CD4-positive, alpha-beta T cell treated with Interleukin-10 for 1 hour (primary cell): ENCODE results near the gene RXFP4.
A peak's percentile ranks its signal among the peaks of the same experiment; 100 is the strongest.

Experiments used
- DNase-seq: peaks from one replicate; pipeline ENCODE4 v3.0.0-alpha.2; 2020

Gene RXFP4

GRCh38 chr1:155931332-155932038, 10.0 kb upstream of the RXFP4 start:
- no peak for DNase-seq

GRCh38 chr1:155932081-155932480, 9.4 kb upstream of the RXFP4 start:
- DNase-seq: no peak

DNA sequence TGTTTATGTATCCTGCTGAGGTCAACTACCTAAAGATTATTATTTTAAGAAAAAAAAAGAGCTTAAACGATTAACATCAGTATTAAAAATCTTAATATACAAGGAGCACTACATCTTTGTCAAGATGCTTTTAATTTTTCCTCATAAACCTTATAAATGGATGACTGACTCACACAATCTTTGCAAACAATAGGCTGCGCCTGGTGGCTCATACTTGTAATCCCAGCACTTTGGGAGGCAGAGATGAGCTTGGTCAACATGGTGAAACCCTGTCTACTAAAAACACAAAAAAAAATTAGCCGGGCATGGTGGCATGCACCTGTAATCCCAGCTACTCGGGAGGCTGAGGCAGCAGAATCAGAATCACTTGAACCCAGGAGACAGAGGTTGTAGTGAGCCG, 9.0 kb upstream of the RXFP4 start:
- DNase-seq: no peak

- DNase-seq: no peak
These were observed 7.8 kb upstream of the RXFP4 start for GRCh38 chr1:155933591-155934096.

GRCh38 chr1:155934097-155934935, 7.1 kb upstream of the RXFP4 start, which contains the start of gene KHDC4:
Gene KHDC4 (minus strand): TSS chr1:155934413. CDS start chr1:155934373, 40 bp downstream.
- peak; percentile 97 for DNase-seq

- no peak for DNase-seq
These were observed 6.4 kb upstream of the RXFP4 start for GRCh38 chr1:155934936-155935590.

GRCh38 chr1:155938220-155938627, 3.2 kb upstream of the RXFP4 start:
- DNase-seq: peak; percentile 71

- no peak for DNase-seq
These were observed 901 bp upstream of the RXFP4 start for GRCh38 chr1:155940482-155940992.

- DNase-seq: no peak
These were observed 550 bp downstream of the RXFP4 start for GRCh38 chr1:155941845-155942531.

DNA sequence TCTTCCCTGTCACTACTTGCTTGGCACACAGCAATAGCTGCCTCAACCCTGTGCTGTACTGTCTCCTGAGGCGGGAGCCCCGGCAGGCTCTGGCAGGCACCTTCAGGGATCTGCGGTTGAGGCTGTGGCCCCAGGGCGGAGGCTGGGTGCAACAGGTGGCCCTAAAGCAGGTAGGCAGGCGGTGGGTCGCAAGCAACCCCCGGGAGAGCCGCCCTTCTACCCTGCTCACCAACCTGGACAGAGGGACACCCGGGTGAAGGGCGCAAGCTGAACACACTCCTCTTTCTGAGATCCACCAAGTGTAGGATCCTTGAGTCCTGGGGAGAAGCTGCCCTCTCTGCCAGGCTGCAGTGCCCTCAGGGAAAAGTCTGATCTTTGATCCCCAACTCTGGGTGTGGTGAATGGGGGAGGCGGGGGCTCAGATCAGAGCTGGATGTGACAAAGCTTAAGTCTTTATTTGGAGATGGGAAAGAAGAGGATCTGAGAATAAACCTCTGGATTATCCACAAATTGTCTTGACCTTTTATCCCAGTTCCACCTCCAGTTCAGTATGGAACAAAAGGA, 1.2 kb downstream of the RXFP4 start:
- no peak for DNase-seq

DNA sequence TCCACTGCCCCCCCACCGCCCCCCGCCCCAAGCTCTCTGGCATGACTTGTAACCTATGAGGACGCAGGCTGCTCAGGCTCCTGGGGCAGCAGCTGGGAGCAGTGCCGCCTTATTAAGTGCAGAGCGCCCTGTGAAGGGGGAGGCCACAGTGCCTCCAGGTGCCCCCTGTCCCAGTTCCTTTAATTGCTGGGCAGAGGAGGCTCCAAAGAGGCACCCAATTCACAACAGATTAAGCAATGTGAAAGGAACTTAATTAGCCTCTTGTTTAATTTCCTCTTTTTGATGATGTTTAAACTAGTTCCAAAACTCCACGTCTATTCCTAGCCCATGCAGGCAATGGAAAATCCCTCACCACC, 3.0 kb downstream of the RXFP4 start:
- no peak for DNase-seq

DNA sequence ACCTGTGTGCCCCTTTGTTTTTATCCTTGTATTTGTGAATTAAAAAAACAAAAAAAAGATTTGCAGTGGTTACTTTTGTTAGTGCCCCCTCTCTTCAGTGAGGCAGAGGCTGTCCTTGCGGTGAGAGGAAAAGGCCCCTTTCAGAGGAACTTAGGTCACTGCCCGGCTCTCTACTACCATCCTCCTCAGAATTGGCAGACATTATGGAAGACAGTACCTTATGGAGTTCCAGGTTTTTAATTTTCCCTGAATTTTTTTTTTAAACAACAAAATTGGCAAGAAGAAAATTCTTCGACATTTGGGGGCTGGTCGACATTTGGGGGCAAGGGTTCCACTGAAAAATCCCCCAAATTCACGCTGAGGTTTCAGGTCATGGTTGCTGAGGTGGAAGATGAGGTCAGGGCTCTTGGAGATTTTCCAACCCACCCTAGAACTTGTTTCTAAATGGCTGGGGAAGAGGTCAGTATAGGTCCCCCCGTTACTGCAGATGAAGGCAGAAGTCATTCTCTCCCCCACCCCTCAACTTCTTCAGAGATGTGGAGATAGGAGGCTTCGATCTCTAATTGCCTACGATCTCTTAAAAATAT, 5.3 kb downstream of the RXFP4 start:
- no peak for DNase-seq

DNA sequence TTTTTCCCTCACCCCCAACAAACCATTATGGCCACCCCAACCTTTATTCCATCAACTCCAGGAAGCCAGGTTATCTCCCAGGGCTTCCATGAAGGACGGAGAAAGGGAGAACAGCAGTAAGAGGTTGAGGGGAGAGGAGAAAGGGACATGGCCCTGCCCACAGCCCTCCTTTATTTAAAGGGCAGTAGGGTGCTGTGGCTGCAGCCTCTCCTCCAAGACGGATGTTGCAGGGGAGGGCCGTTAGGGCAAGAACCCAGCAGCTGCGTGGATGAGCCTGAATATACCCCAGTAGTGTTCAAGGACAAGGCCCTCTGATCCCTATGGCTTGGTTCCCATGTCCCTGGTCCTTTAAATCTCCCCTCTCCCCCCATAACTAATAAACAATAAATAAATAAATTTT, 5.9 kb downstream of the RXFP4 start:
- no peak for DNase-seq

DNA sequence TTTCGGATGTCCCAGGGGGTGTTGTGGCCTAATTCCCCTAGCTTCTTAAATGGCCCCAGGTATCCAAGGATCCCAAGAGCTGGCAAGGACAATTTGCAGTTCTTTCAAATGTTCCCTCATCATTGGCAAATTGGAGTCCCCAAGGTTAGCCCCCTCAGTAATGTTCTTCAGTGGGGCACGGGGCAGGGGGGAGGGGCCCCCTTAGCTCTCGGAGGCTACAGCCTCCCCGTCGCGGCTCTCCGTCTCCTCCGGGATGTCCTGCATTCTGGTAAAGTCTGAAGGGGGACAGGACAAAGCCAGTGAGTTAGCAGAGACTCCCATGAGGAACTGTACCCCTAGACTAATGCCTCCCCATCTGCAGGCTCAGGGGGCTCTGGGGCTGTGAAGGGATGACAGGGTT, 6.3 kb downstream of the RXFP4 start:
- DNase-seq: no peak

GRCh38 chr1:155950829-155951228, 9.4 kb downstream of the RXFP4 start:
- DNase-seq: no peak

DNA sequence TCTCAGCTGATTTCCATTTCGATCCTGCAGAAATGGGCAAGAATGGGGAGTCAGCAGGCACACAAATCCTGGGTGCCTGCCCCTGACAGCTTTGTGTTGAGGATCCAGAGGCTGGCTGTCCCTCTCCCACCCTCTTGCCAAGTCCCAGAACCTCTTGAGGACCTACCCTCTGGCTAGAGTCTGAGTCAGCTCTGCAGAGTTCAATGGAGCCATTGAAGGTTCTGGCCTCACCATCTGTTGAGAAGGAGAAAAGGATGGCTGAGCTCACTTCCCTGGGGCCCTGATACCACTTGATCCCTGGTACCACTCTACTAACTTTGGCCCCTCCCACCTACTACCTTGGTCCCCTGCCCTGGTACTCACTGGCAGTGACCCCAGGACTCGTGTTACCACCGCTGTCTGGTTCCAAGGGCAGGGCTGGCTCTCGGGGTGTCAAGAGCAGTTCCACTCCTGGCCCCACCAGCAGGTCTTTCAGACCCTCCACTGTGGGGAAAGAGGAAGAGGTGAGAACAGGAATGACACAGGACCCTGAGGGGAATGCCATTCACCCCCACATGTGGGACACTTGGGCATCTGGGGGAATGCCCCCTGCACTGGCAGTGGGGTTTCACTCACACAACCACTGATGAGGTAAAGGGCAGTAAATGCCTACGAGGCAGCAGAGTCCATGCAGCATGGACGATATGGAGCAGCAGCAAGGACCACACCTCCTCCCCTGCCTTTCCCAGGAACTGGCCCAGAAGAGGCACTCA, 10.5 kb downstream of the RXFP4 start:
- DNase-seq: no peak

DNA sequence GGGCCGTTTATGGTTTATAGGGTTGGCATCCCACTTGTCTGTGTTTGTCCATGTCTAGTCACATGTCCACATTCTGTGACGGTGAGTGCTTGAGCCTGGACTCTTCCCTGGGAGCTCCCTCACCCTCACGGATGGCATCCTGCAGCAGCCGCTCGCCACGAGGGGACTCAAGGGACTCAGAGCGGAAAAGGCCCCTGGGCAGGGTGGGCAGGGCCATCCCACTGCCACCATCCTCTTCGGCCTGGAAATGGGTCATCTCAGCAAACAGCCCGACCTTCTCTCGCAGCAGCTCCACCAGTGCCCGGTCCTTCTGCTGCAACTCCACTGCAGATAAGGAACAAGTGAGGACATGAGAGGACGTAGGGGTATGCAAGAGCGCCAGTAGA, 11.1 kb downstream of the RXFP4 start:
- no peak for DNase-seq

DNA sequence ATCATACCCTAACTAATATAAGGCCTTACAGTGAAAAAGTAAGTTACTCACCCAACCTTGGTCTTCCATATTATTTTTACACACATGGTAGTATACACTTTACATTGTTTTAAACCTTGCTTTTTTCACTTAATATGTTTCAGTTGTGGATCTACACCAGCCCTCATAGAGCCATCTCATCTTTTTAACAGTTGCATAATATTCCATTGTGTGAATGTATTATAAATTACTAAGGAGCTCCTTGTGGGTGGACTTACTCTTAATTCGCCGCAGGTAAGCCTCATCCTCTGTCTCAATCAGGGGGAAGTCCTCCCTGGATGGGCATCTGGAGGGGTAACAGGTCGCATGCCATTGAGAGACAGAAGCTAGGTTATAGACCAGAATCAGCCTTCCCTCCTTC, 13.2 kb downstream of the RXFP4 start:
- DNase-seq: no peak

DNA sequence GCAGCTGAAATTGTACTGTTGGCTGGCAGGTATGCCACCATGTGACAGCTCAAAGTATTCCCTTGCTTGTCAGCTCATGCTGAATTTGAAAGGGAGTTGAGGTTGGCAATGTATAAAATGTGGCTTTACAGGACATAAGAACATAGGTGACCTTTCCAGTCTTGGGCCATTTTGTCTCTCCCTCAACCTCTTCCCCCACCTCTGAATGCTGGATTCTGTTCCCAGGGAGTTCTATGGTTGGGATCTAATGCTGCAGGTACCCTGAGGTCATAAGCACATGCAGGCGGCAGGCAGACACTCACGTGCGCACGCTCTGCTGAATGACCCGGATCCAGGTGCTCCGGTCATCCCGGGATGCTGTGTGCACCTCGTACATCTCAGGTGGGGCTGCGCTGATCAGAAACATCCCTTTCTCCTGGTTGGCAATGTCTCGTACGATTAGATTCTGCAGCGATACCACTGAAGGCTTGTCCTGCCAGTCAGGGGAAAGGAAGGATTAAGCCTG, 16.0 kb downstream of the RXFP4 start:
- DNase-seq: no peak

DNA sequence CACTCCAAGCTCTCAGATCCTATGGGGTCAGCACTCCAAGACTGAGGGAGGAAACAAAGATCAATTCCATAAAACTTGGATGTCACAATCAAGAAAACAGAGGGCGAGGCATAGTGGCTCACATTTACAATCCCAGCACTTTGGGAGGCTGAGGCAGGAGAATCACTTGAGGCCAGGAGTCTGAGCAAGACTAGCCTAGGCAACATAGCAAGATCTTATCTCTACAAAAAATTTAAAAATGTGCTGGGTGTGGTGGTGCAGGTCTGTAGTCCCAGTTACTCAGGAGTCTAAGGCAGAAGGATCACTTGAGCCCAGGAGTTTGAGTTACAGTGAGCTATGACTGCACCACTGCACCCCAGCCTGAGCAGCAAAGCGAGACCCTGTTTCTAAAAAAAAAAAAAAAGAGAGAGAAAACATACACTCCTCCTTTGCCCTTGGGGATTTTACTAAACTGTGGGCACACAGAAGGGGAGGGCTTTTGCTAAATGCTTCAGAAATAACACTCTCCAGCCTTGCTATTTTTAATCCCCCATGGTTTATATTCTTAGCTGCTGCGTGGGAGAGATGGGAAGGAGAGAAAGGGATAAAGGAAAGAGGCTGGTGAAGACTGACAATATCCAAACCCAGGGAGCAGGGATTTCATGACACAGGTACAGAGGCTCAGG, 18.8 kb downstream of the RXFP4 start:
- DNase-seq: no peak

DNA sequence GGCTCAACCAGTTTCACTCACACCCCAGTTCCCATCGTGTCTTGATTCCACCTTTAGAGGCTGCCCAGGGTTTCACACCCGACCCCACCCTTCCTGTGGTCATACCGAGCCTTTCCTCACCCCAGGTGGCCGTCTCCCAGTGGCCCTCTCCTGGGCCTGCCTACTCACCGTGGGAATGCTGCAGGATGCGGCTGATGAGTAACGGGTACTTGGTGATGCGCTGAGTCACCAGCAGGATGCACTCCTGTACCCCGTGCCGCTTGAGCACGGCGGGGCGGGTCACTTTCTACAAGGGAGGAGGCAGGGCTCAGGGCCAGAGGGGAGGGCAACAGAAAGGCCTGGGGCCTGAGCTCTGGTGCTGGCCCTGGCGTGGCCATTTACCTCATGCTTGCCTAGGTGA, 20.5 kb downstream of the RXFP4 start:
- no peak for DNase-seq
